ENCODE results near the gene KRT28.
"Not testable (repeated sequence)": the region's sequence is repeated elsewhere in the genome, so short reads cannot be mapped to it uniquely, and the experiment has no call there.

The KRT28 gene

DNA sequence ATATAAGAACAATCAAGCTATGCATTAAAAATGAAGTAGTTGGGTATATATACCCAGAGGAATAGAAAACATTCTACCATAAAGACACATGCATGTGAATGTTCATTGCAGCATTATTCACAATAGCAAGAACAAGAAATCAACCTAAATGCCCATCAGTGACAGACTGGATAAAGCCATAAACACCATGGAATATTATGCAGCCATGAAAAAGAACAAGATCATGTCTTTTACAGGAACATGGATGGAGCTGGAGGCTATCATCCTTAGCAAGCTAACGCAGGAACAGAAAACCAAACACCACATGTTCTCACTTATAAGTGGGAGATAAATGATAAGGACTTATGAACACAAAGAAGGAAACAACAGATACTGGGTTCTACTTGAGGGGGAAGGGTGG, 51.1 kb downstream of the KRT28 start:
- not testable (repeated sequence) for H3K9me3 ChIP-seq (ENCODE audit: control insufficient read depth, insufficient read depth, low read depth, low read length); H3K9ac ChIP-seq (ENCODE audit: low read length); H3K4me3 ChIP-seq (ENCODE audit: low read depth, low read length); H3K4me1 ChIP-seq (ENCODE audit: control insufficient read depth, insufficient read depth, low read length); H3K36me3 ChIP-seq (ENCODE audit: control insufficient read depth, insufficient read depth, low read length); H3K27ac ChIP-seq (ENCODE audit: low read depth, low read length)
- peaks cover 13% of the 10 kb centered on the region; the same call in 1 of the 2 replicates for H3K27me3 ChIP-seq (ENCODE audit: control insufficient read depth, insufficient read depth, low read length)

Data from HUES6 (cell line).